Epithelial cell of proximal tubule (primary cell): Measurements from ENCODE around the gene LFNG. TPM values are rescaled to one million over a fixed set of nuclear protein-coding genes. Genes with fewer than 3 reads are reported as not detected.

Experiments
- DNase-seq: peaks from one replicate; pipeline ENCODE4 v3.0.0-alpha.2; 2011; ENCODE audit warnings: low read depth
- H3K4me3 ChIP-seq: 2 replicates; pipeline ENCODE4 v1.5.1; 2011; ENCODE audit warnings: low read depth, mild to moderate bottlenecking, low read length
- CTCF ChIP-seq: conservative IDR thresholded peaks from 2 replicates; pipeline ENCODE4 v1.5.1; 2012; ENCODE audit warnings: low read depth, mild to moderate bottlenecking, low read length
- total RNA-seq: library from RNA; depleted of rRNA; stranded (reverse); fragments of >200 nt; gene quantifications from 2 replicates; pipeline ENCODE4 v1.2.3, GENCODE V29; 2015

Gene LFNG
- total RNA-seq, 1 donor from 2014 or later: 32.1 TPM

DNA sequence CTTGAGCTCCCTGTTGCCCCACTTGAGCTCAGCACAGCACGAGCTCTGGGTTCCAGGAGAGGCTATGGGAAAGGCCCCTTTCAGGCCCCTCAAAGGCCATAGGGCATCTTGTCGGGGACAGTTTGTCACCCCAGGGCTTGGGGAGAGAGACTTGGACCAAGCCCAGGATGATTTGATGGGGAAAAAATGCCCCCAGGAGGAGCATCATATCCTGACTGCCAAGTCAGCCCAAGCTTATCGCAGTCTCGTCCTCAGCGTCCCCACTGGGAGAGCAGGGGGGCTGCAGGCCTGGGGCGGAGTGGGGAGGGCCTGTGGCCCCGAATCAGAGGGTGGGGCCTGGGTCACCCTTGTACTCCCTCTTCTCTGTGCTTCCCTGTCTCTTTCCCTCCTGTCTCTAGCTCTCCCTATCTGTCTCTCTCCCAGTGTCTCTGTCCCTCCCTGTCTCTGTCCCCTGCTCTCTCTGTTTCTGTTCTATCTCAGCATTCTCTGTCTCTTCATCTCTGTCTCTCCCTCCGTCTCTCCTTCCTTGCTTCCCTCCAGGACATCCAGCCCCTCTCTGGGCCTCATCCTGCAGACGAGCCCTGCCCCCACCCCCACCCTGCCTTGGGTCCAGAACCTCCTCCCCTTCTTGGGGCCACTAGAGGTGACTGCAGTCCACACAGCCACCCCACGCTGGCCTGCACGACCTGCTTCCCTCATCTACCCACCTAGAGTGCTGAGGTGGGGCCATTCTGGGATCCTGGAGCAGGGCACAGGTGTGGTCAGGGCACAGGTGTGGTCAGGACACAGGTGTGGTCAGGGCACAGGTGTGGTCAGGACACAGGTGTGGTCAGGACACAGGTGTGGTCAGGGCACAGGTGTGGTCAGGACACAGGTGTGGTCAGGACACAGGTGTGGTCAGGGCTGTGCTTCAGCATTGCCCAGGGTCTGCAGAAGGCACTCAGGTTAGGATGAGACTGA lies 26.1 kb upstream of the LFNG start:
- TF ChIP-seq CTCF: no peak
- DNase-seq: no peak
- no peak overlapping the region for H3K4me3 ChIP-seq

DNA sequence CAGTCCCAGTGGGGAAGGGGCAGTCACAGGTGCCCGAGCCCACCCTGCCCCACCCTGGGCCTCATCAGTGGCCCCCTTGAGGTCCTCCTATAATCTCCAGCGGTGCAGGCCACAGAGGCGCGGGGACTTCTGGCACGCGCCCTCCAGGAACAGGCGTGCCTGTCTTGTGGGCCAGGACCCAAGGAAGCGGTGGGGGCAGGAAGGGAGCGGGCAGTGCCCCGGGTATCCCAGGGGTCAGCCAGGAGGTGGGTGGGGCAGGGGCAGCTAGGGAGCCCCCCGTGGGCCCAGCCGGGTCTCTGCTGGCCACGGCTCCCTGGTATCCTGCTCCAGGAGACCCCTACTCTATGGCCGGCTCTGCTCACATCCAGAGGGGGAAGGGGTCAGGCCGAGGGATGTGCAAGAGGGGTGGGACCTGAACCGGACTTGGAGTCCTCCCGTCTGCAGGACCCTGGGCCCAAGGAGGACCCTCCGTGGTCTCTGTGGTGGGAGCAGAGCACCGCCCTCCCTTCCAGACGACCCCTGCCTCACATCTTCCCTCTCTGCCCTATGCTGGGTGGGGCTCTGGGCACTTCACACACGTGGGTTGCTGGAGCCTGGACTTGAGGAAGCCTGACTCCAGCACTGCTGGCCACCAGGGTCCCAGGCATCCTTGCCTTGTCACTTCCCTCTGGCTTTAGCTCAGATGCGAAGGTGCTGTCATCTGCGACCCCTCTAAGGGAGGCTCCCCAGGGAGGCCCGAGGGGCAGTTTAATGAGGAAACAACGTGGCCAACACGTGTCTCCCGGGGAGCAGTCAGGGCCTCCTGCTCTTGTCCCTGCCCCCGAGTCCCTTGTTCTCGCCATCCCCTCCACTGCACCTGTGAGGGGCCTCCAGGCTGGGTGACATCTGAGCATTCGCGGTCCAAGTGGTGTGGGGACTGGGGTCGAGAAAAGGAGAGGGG lies 25.1 kb upstream of the LFNG start:
- no peak for TF ChIP-seq CTCF
- no peak for DNase-seq
- no peak overlapping the region for H3K4me3 ChIP-seq

DNA sequence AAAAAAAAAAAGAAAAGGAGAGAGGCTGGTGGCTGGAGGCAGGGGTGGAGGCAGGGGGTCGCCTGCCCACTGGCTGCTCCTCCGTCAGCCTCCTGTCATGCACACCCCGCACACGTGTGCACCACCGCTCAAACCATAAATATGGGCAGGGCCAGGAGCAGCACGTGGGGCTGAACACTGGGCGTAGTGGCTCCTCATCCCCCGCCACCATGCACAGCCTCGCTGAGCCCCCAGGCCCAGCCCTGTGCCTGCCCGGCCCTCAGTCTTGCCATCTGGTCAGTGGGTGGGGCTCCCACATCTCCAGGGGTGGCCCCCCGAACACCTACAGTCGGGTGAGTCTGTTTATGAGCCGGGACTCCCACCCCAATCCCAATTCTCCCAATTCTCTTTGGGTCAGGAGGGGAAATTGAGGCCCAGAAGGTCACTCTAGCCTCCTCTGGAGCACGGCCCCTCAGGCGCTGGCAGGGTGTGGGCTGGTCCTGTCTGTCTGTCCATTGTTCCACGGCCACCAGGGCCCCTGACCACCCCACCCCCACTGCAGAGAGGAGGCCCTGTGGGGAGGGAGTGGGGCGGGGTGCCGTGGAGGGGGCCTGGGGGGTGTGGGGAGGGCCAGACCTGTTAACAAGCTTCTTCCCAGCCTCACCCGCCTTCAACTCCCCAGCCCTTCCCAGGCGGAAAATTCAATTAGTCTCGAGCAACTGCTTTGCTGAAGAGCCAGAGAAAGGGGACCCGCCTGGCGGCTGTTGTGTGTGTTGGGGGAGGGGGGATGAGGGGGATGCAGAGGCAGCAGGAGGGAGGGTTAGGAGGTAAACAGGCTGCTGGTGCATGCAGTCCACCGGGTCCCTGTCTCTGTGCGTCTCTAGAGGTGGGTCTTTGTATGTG lies 23.9 kb upstream of the LFNG start:
- H3K4me3 ChIP-seq: no peak overlapping the region
- TF ChIP-seq CTCF: no peak
- DNase-seq: no peak

- no peak for DNase-seq
- TF ChIP-seq CTCF: no peak
- no peak overlapping the region for H3K4me3 ChIP-seq
Measured at GRCh38 chr7:2496375-2496774, 23.2 kb upstream of the LFNG start.

- no peak for TF ChIP-seq CTCF
- DNase-seq: no peak
- no peak overlapping the region for H3K4me3 ChIP-seq
Measured at GRCh38 chr7:2497065-2497464, 22.5 kb upstream of the LFNG start.
